ENCODE measurements around the gene CELF5. TPM values are rescaled to one million over a fixed set of nuclear protein-coding genes. Genes with fewer than 3 reads are reported as not detected.
A peak's percentile ranks its signal among the peaks of the same experiment; 100 is the strongest.

Gene CELF5
- total RNA-seq (2021) = 7.7 to 10.6 TPM (median 9.0 TPM) in 3 replicates
- percentile 40 among the genes with signal in this experiment for Bru-seq, nascent RNA
- long read RNA-seq, experiment 1, partial matches to known transcripts = 10 of 15 reads
- long read RNA-seq, experiment 1, other reads (novel, unspliced or antisense) = 2 of 15 reads
- long read RNA-seq, experiment 2, partial matches to known transcripts = 2 of 7 reads
- long read RNA-seq, experiment 2, other reads (novel, unspliced or antisense) = 5 of 7 reads
- long read RNA-seq, experiment 3, partial matches to known transcripts = 1 of 2 reads
- long read RNA-seq, experiment 3, other reads (novel, unspliced or antisense) = 1 of 2 reads

GRCh38 chr19:3224346-3225168, at the start of gene CELF5:
Gene CELF5, plus strand, starts transcription at chr19:3224661. Its CDS starts 79 bp downstream, at chr19:3224740.
- ChIA-PET POLR2A (no interaction called here), CTCF (interaction anchor here (0.5 to 2.3 kb wide), 24 partner anchors 9 to 273 kb away, joined by 3 to 33 read pairs (median 4); no protein-coding TSS in a partner anchor)
- H3K4me3 Mint-ChIP-seq = peak within 1 kb of the TSS; percentile 59
- DNase-seq (ENCODE audit: low spot score) (peak; percentile 68), ATAC-seq (peak; percentile 60)
- TF ChIP-seq ZBTB21 (CRISPR knock-in tag; IDR thresholded peaks at IDR 0.05; ENCODE audit: borderline replicate concordance) (no peak), CTCF (IDR thresholded peaks at IDR 0.05) (peak; percentile 48; the same call in 1 of the 2 replicates)
- peaks cover 7% of the 10 kb centered on the region for H3K4me1 Mint-ChIP-seq
- H3K9me3 Mint-ChIP-seq = no peaks in the 10 kb centered on the region
- no peak within 1 kb of the TSS for H3K27ac Mint-ChIP-seq
- peaks cover 8% of the 10 kb centered on the region; the same call in 1 of the 2 replicates for H3K27me3 Mint-ChIP-seq (ENCODE audit: low read depth)
- H3K36me3 Mint-ChIP-seq = no peaks in the 10 kb centered on the region

GRCh38 chr19:3175781-3176714, 48.4 kb upstream of the CELF5 start:
- no peak for TF ChIP-seq ZNF317 (CRISPR knock-in tag; IDR thresholded peaks at IDR 0.05; ENCODE audit: borderline replicate concordance, low read depth)
- TF ChIP-seq NR2C2 (CRISPR knock-in tag; IDR thresholded peaks at IDR 0.05) = no peak
- TF ChIP-seq, protein P1, sequence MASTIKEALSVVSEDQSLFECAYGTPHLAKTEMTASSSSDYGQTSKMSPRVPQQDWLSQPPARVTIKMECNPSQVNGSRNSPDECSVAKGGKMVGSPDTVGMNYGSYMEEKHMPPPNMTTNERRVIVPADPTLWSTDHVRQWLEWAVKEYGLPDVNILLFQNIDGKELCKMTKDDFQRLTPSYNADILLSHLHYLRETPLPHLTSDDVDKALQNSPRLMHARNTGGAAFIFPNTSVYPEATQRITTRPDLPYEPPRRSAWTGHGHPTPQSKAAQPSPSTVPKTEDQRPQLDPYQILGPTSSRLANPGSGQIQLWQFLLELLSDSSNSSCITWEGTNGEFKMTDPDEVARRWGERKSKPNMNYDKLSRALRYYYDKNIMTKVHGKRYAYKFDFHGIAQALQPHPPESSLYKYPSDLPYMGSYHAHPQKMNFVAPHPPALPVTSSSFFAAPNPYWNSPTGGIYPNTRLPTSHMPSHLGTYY (CRISPR knock-in tag; IDR thresholded peaks at IDR 0.05) = no peak
- no peak for TF ChIP-seq SMAD3 (CRISPR knock-in tag; IDR thresholded peaks at IDR 0.05; ENCODE audit: borderline replicate concordance)
- no peak for TF ChIP-seq MLX (CRISPR knock-in tag; IDR thresholded peaks at IDR 0.05)
- no peak for TF ChIP-seq MXD4 (CRISPR knock-in tag; IDR thresholded peaks at IDR 0.05; ENCODE audit: borderline replicate concordance)
- no peak for TF ChIP-seq MYBL2 (CRISPR knock-in tag; IDR thresholded peaks at IDR 0.05)
- no peak for TF ChIP-seq OVOL2 (CRISPR knock-in tag; IDR thresholded peaks at IDR 0.05; ENCODE audit: borderline replicate concordance)
- TF ChIP-seq ZNF671 (CRISPR knock-in tag; IDR thresholded peaks at IDR 0.05) = no peak
- TF ChIP-seq, protein P2, sequence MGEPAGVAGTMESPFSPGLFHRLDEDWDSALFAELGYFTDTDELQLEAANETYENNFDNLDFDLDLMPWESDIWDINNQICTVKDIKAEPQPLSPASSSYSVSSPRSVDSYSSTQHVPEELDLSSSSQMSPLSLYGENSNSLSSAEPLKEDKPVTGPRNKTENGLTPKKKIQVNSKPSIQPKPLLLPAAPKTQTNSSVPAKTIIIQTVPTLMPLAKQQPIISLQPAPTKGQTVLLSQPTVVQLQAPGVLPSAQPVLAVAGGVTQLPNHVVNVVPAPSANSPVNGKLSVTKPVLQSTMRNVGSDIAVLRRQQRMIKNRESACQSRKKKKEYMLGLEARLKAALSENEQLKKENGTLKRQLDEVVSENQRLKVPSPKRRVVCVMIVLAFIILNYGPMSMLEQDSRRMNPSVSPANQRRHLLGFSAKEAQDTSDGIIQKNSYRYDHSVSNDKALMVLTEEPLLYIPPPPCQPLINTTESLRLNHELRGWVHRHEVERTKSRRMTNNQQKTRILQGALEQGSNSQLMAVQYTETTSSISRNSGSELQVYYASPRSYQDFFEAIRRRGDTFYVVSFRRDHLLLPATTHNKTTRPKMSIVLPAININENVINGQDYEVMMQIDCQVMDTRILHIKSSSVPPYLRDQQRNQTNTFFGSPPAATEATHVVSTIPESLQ (CRISPR knock-in tag; IDR thresholded peaks at IDR 0.05) = no peak
- no peak overlapping the region for H3K27ac Mint-ChIP-seq
- no peak overlapping the region for H3K4me3 Mint-ChIP-seq
- no peaks in the 10 kb centered on the region for H3K27me3 Mint-ChIP-seq (ENCODE audit: low read depth)
- DNase-seq (ENCODE audit: low spot score) = no peak
- no peak for ATAC-seq
- ChIA-PET CTCF (interaction anchor here (1.0 kb wide), 1 partner anchor 47 kb away, joined by 5 read pairs; no protein-coding TSS in a partner anchor), POLR2A (no interaction called here)
- no peaks in the 10 kb centered on the region for H3K36me3 Mint-ChIP-seq
- no peaks in the 10 kb centered on the region for H3K9me3 Mint-ChIP-seq
- no peaks in the 10 kb centered on the region for H3K4me1 Mint-ChIP-seq
